Stimulated activated CD8-positive, alpha-beta memory T cell treated with anti-CD3 and anti-CD28 coated beads, Interleukin-12 subunit alpha, Interleukin-12 subunit beta, amount 100 ng/mL, for 24 hours (primary cell): ENCODE results near the gene AP3D1.
"Not testable (repeated sequence)": the region's sequence is repeated elsewhere in the genome, so short reads cannot be mapped to it uniquely, and the experiment has no call there.

Experiments
- DNase-seq: peaks from one replicate; pipeline ENCODE4 v3.0.0-alpha.2; 2020; ENCODE audit errors: extremely low read depth

The AP3D1 gene

DNA sequence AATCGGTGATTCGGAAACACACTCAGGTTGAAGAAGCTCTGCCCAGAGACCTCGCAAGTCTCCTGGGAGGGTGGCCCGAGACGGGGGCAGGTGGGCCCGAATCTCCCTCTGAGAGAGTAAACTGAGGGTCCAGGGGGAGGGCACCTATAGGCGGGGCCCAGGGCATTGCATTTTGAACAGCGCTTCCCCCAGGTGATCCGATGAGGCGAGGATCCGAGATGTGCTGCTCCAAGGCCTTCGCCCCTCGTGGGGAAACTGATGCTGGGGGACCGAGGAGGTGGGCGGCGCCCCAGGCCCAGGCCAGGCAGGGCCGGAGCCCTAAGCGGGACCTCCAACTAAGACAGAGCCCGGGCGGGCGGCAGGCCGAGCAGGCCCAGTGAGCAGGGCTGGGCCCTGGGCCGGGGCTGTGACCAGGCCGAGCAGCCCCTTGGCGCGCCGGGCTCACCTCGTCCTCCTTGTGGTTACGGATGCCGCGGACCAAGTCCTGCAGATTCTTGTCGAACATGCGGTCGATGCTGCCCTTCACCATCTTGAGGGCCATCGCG lies 500 bp downstream of the AP3D1 start:
- no peak for DNase-seq

DNA sequence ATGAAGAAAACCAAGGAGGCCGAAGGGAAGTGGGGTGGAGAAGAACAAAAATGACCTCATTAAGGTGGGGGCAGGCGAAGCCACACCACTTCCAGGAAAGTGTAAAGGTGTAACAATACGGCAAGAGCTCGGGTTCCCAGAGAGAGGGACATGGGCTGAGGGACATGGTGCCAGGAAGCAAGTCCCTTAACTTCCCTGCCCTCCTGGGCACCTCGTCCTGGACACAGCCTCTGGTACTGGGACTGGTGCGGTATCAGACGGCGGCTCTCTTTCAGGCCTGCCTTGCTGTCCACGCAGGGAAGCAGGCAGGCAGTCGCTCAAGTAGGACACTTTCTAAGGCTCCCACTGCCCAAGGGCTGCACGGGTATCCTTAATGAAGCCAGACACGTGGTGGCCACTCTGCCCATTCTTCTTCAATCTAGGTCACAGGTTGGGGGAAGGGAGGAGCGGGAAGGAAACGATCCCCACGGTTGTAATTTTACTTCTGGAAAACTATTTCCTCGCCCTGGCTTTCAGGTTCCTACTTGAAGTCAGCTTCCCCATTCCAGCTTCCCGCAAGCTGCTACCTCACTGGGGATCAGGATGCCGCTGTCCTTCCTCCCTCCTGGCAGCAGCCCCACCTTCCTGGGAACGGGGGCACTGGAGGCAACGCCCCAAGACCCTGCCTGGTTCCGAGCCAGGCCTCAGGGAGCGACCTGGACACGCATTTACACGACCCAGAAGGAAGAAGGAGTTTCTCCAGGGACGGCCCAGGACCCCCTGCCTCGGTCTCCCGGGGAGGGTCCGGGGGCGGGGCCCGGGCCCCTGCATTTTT lies 1.2 kb downstream of the AP3D1 start:
- DNase-seq, result no peak

DNA sequence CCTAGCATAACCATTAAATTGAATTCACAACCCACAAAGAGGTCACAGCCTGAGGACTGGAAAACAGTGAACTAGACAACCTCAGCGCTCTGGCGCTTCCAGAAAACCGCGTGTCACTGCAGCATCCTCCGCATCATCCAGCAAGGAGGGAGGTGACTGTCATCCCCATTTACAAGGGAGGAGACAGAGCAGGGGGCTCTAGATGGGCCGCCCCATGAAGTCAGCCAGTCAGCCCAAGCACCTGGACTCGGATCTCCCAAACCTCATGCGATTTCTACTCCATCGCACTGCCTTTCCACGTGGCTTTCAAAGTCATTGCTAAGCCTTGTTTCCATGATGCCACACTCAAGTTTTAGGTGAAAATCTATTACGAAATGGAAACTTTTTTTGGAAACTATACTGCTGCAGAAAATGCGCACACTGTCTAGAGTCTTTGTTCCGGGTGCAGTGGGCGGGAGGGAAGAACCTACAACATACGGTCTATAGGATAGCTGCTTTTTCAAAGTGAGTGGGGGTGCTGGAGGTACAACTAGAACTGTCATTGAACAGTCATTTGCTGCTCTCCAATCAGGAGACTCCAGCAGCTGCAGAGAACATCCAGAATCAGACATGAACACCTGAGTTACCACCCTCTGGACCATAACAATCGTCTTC lies 2.8 kb downstream of the AP3D1 start:
- DNase-seq, result no peak

DNA sequence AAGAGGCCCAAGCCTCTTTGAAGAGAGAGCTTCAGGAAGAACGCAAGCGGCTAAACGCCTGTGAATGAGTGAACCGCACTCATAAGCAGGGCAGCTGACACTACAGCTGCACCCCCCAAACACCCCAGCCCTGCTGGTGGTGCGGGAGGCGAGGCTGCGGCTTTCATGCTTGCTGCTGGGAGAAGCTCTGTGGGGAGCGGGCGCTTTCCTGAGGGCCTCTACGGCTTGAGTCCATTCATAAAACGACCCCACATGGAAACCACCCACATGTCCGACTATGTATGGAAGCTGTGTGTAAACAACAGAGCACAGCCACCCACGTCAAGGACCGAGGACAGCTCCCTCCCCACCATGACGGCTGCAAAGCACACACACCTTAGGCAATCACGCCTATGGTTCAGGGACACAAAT lies 5.5 kb downstream of the AP3D1 start:
- DNase-seq, result no peak

DNA sequence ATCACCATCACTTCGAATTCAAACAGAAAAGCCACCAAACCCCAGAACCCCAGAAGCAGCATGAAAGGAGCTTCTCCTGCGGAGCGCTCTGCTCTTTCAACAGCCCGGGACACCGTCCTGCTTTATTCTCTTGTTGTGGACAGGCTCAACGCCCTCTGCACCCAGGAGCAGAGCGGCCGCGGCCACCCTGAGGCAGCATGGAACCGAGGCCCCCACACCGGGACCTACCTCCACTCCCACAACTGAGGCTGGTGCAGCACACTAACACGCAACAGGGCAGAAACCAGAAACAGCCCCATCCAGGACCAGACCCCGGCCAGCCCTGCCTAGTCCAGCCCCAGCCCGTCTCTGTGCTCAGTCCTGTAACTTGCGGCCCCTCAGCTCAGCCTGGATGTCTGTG lies 7.2 kb downstream of the AP3D1 start:
- no peak for DNase-seq

DNA sequence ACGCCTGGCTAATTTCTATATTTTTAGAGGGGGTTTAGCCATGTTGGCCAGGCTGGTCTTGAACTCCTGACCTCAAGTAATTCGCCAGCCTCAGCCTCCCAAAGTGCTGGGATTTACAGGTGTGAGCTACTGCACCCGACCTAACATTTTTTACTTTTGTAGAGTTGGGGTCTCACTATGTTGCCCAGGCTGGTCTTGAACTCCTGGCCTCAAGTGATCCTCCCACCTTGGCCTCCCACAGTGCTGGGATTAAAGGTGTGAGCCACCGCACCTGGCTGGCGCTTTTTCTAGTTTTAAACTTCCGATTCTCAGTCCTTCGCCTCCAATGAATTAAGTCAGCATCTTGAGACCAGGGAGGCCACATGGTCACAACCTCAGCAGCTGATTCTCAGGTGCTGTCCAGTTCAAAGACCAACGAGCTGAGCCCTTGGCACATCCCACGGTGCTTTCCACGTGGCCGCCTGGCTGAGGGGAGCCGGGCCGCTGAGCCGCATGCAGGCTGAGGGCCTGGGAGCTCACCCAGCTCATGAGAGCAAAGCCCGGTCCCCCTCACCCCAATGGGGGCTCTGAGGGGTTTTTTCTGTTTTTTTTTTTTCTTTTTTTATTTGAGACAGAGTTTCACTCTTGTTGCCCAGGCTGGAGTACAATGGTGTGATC lies 9.1 kb downstream of the AP3D1 start:
- DNase-seq, result no peak

DNA sequence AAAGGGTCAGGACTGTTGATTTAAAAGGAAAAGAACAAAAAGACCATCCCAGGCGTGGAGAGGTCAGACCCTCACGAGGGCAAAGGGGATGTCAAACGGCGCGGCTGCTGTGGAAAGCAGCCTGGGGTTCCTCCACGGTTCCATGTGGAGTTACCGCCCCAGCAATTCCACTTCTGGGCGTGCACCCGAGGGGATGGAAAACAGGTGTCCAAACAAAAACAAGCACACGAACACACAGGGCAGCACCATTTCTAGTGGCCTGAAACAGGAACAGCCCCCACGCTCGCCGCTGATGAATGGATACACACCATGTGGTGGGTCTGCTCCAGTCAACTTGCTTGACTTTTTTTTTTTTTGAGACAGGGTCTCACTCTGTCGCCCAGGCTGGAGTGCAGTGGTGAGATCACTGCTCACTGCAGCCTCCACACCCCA lies 11.2 kb downstream of the AP3D1 start:
- no peak for DNase-seq

DNA sequence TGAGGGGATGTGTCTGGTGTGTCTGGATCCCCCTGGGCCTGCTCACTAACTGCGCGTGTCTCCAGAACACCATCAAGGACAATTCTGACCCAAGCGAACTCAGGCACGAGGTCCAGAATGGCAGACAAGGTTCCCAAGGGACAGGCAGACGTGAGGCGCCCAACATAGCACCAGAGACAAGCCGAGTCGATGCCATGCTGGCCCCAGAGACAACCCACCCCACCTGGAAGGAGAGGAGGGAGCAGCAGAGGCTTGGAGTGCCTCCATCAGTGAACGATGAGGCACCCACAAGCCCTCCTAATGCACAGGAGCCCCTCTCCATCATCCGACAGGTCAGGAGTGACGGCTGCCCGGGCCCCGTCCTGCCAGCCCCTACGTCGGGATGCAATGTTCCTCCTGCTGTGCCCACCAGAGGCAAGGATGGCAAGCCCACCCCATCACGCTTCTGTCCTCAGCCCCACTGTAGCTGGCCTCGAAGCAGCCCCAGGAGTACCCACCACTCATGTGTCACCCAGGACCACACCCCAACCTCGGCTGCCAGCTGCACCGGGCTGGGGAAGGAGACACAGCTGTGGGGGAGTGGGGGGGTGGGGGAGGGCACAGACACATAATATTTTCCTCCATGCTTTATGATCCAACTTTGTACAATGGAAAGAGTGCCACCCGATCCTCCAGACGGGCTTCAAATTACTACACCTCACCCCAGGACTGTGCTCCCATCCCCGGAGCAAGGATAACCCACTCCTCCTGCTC lies 11.8 kb downstream of the AP3D1 start:
- DNase-seq, result no peak

DNA sequence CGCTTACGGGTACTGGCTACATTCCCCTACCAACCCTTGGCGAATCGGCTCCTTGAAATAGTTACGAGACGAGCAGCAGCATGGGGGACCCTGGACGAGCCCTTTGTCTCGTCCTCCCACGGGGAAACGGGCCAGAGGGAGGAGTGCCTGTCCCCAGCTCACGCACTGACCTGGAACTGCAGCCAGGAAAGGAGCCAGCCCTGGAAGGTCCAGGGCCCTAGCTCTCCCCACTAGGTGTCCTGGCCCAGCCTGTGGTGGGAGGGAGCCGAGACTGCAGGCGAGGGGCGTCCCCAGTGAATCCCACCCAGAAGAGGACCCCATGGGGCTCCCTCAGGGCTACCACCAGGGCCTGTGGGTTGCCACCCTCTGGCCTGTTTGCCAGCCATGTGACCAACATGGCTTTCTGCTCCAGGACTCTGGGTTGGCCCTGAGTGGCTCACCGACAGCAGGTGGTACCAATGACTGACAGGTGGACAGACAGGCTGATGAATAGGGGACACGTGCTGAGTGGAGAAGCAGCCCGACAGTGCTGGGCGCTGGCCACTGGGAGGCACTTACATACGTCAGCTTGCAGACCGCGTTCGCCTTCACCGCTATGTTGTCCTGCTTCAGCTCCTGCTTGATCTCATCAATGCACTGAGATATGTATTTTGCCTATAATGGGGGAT lies 13.2 kb downstream of the AP3D1 start:
- DNase-seq, result no peak

DNA sequence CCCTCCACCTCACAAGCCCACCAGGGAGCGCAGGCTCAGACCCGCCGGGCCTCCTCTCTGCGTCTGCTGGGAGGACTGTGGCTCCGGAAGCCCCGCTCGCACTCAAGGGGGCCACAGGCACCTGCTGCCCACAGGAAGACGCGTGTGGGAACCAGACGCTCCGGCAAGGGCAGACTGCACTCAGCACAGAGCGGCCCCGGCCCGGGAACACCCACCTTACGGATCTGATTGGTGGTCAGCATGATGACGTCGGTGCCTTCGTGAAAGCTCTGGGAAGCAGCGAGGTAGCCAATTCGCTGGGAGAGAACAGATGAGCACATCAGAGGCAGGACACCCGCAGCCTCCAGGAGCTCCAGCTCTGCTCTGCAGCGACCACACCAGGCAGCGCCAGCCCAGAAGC lies 14.6 kb downstream of the AP3D1 start:
- no peak for DNase-seq

DNA sequence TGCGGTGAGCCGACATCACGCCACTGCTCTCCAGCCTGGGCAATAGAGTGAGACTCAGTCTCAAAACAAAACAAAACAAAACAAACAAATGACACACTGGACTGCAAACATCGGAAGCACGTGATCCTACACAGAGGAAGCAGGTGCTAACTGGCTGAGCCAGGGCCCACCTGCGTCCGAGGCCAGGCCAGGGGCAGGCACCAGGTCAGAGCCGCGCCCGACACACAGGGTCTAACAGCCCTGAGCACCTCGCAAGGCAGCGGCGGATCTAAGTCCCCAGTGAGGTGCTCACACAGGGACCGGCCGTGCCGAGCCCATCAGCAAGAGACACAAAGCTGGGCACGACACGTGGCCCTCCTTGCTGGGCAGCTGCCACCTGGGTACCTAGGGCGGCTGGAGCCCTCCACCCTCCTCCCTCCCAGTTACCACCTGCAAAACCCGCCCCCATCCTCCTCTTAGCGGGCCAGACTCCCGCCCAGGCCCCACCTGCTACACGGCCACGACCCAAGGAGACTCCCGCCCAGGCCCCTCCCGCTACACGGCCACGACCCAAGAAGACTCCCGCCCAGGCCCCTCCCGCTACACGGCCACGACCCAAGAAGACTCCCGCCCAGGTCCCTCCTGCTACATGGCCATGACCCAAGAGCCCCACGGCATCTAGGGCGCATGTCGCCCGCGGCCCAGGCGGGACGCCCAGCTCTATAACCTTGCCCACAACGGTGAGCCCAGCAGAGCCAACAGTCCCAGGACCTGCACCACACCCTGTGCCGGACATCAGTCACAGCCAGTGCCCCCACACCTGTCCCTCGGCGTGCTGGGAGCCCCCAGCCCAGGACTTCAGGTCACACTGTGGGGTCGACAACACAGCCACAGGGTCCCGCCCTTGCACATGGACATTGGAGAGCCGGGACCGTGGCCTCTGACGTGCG lies 15.6 kb downstream of the AP3D1 start:
- DNase-seq, result no peak

DNA sequence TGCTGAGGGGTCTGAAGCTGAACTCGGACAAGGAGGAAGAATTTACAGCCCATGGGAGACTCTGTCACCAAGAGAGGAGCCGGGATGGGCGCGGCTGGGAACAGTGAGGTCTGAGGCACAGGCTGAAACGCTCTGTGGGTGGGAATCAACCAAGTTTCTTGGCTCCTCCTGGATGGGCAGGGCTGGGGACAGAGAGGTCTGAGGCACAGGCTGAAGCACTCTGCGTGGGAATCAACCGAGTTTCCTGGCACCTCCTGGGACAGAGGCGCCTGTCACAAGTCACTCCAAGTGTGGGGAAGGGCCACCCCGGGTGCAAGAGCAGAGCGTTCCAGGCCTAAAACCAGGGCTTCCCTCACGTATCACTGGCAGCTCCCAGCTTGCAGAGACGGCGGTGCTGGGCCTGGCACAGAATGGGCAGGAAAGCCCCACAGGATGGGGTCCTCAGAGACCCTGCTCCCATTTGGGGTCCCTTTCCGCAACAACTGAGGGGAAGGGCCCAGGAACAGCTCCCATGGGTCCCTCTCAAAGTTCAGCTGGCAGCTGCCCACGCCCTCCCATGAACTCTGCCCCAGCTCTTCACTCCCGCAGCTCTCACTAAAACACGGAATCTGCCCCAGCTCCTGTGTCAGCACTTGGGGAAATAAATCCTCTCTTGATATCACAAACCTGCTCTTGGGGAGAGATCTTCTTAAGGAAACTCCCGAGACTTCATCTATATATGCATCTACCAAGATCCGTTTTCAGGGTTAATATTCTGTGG lies 18.5 kb downstream of the AP3D1 start:
- no peak for DNase-seq

DNA sequence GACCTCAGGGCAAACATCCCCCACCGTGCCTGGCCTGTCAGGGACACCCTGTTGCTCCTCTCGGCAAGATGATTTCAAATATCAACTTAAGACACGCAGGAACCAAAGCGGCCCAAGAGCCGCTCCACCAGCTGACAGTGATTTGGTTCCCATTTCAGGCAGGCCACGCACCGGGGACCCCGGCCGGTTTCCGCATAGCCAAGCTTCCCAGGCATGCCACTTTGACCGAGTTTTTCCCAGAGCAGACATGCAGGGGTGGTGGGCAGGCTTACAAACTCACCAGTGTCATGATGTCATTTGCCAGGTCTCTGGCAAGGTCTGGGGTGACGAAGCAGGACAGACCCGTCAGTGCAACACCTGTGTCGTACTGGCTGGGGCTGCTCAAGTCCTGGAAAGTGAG lies 19.2 kb downstream of the AP3D1 start:
- no peak for DNase-seq

DNA sequence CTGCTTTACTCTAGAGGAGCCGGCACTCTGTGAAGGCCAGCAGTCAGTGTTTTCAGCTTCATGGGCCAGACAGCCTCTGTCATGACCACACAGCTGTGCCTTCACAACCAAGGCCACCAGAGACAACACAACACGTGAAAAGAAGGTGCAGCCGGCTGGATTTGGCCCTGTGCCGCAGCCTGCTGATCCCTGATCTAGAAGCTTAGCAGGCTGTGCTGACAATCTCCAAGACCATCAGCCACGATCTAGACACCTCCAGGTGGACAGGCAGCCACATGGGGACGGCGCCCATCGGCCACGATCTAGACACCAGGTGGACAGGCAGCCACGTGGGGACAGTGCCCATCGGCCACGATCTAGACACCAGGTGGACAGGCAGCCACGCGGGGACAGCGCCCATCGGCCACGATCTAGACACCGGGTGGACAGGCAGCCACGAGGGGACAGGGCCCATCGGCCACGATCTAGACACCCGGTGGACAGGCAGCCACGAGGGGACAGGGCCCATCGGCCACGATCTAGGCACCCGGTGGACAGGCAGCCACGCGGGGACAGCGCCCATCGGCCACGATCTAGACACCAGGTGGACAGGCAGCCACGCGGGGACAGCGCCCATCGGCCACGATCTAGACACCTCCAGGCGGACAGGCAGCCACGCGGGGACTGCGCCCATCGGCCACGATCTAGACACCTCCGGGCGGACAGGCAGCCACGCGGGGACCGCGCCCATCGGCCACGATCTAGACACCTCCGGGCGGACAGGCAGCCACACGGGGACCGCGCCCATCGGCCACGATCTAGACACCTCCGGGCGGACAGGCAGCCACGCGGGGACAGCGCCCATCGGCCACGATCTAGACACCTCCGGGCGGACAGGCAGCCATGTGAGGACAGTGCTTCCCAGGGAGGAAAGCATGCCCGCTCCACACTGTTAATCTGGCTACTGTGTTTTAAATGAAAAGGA lies 20.1 kb downstream of the AP3D1 start:
- not testable (repeated sequence) for DNase-seq

DNA sequence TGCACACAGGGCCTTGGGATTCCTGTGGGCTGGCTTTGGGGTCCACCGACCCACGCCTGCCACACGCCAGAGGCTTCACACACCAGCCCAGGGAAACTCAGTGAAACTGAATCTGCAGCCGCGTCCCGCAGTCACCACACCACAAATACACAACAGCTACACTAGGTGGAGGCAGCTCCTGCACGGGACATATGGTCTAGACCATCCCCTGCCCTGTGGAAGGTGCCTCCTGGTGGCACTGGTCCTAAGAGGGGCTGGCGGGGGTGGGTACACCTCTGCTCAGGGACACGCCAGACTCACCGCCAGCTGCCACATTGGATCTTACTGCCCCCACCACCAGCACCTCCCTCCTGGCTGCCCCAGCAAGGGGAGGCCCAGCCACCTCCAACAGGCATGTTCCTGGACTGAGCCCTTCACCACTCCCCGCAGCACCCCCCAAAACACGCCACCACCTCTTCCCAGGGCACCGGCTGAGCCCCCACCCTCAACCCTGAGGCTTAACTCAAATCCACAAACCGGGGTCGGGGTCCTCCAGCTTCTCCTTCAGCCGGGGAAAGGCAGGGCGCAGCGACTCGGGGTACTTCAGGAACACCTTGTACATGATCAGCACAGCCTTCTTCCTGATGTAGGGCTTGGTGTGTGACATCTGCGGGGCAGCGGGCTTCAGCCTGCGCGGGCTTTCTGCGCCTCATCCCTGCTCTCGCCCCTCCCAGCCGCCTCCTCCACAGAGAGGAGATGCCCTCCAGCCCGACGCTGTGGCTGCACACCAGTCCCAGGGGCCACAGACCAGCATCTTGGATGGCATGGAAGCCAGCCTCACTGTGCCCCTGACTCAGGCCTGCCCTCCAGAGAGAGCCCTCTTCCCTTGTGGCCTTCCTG lies 21.2 kb downstream of the AP3D1 start:
- no peak for DNase-seq

DNA sequence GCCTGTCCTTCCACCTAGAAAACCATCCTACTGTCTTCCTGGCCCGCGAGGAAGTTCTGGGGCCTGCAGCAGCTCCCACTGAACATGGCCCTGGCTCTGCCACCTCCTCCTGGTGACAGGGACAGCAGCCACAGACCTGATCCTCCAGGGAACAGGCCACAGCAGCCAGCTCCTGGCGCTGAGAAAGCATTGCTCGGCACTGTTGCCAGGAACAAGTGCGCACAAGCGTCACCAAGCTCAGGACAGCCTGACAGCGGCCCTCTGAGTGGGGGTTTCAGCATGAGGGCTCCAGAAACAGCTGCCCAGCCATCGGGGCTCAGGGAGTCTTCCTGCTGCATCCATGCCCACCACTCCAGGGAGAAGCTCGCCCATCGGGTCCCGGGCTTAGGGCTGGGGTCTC lies 21.9 kb downstream of the AP3D1 start:
- no peak for DNase-seq

DNA sequence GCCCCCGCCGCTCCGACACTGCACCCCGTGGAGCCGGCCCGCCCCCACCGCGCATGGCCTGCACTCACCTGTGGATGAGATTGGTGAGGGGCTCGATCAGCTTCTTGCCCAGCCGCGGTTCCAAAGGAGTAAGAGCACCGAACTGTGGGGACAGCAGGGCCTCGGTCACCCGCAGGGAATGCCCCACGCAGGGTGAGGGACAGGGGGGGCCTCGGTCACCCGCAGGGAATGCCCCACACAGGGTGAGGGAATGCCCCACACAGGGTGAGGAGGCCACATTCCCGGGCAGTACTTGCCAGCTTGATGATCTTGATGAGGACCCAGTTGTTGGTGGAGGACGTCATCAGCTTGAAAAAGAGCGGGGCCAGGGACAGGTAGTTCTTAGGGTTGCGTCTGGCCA lies 22.3 kb downstream of the AP3D1 start:
- DNase-seq, result no peak
